GM23248 (cell line): ENCODE results near the gene PNPT1.
"Not testable (repeated sequence)": the region's sequence is repeated elsewhere in the genome, so short reads cannot be mapped to it uniquely, and the experiment has no call there.

Experiments
- EZH2 ChIP-seq: fragments of 200-600 bp; sonication (generic); IDR thresholded peaks from 2 replicates; pipeline ENCODE4 v1.6.1; 2018; ENCODE audit warnings: antibody characterized with exemption, mild to moderate bottlenecking; ENCODE audit not compliant: insufficient read depth, poor library complexity, severe bottlenecking
- EZH2phosphoT487 ChIP-seq: fragments of 200-600 bp; sonication (generic); IDR thresholded peaks from 2 replicates; pipeline ENCODE4 v1.6.1; 2018; ENCODE audit warnings: antibody characterized with exemption, moderate library complexity, mild to moderate bottlenecking, low read depth; ENCODE audit not compliant: insufficient read depth

DNA sequence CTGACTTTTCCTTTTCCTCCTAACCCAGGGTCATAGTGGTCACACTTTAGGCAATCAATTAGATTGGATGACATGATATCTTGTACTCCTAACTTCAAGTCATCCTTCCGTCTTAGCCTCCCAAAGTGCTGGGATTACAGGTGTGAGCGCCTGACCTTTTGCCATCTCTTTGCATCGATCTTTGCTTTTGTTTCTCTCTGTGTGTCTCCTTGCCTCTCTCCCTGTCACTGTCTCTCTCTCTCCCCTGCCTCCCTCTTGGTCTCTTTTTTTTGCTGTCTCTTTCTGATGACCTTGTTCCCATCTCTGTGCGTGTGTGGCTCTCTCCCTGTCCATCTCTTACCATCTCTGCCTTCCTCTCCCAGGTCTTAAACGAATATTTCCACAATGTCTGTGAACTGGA, 904 bp downstream of the PNPT1 start:
- not testable (repeated sequence) for TF ChIP-seq EZH2, EZH2phosphoT487
